ENCODE data around the gene LZTS3.
"Not testable (repeated sequence)": the region's sequence is repeated elsewhere in the genome, so short reads cannot be mapped to it uniquely, and the experiment has no call there.

The LZTS3 gene

DNA sequence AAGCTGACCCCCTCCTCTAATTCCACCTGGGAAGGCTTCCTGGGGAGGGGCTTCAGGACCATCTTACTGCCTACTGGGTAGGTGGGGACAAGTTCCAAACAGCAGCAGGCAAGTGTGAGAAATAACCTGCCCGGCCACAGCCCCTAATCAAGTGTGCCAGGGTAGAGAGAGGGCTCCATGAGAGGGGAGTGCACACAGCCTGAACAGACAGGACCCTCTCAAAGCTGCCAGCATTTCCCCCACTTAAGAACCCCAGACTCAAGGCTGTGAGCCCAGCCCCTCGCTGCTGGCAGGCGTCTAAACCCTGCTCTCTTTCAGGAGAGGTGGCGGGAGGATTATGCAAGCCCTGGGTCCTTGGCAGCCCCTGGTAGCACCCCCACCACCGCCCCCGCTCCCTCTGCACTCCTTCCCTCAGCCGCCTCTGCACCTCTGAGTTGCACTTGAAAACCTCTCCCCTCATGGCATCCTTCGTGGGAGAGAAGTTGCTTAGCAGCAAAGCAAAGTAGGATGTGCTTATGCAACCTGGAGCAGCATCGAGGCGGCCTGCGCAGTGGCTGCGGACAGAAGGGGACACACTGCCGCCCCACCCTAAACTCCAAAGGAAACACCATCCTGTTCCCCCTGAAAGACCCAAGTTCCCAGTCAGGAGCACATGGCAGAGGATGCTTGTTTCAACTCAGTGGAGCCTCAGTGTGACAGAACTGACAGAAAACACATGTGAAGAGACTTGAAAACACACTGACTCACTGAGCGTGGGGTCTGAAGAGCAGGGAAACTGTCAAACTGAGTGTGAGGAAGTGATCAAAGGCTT is 20.7 kb upstream of the LZTS3 start:
- no peak for DNase-seq (ENCODE audit: low read depth, low spot score)
- no peak overlapping the region for H3K27ac ChIP-seq

DNA sequence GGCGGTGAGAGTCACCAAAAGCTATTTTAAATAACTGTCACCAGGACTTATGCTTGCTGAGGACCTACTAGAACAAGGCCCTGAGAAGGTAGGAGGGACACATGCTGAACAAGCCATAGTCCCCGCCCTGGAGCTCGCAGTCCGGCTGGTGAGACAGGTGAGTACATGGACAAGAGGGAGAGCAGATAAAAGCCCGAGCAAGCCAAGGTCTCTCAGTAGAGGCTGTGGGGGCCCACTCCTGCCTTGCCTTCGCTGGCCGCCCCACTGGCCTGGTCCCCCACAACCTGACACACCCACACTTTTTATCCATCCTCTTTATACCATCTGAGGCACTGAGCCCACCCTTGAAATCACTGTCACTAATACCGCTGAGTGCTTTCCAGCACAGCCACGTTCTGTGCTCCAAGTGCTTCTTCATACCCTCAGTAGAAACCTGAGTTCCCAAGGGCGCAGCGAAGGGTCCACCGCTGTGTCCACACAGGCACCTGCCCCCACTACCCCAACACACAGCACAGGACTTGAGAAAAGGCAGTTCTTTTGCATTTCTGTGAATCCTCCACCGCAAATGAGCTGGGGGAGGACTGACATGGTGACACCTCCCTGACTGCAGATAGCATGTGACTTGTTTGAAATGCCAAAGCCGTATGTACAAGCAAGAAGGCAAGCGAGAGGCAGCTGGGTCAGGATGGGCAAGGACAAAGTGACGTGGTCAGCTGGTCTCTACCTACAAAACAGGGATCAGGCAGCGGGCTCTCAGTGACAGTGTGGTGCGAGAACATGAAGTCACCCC is 19.1 kb upstream of the LZTS3 start:
- no peak for DNase-seq (ENCODE audit: low read depth, low spot score)
- H3K27ac ChIP-seq, result no peak overlapping the region

DNA sequence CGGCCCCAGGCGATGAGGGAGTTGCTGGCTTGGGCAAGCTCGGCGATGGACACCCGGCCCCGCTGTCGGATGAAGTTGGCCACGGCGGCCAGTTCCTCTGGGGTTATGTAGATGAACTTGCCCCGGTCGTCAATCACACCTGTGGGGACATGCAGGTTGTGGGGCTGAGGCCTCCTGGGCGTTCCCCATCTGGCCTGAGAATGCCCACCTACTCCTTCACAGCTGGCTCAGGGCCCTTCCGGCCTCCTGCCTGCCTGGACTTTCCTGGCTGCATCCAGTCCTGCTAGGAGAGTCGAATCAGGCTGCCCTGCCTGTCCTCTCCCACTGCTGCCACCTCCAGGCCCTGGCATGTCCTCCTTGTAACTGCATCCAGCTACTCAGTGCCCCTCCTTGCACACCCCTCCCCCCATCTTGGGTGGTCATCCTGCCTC is 17.3 kb upstream of the LZTS3 start:
- H3K27ac ChIP-seq, result no peak overlapping the region
- no peak for DNase-seq (ENCODE audit: low read depth, low spot score)

DNA sequence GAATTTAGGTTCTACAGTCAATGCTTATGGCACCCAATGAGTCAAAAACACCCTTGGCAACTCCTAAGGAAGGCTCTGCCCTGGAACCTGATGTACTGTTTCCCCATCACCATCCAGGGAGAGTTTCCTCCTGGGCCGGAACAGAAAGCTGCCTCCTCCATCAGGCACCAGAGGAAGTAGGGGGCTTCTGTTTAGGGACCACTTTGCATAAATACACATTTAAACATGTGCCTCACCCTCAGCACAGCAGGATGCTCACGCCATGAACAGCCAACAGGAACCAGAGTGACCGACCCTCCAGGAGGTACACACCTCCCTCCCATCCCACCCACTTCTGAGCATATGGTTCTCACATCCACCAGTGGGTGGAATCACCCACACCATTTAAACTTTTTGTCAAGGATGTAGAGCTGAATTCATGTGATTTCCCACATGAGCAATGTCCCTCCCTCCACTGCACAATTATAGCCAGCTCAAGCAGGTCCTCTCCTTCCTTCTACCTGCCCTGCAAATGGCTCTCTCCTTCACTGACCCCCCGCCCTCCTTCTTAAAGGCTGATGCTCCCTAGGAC is 16.3 kb upstream of the LZTS3 start:
- no peak for DNase-seq (ENCODE audit: low read depth, low spot score)
- no peak overlapping the region for H3K27ac ChIP-seq

DNA sequence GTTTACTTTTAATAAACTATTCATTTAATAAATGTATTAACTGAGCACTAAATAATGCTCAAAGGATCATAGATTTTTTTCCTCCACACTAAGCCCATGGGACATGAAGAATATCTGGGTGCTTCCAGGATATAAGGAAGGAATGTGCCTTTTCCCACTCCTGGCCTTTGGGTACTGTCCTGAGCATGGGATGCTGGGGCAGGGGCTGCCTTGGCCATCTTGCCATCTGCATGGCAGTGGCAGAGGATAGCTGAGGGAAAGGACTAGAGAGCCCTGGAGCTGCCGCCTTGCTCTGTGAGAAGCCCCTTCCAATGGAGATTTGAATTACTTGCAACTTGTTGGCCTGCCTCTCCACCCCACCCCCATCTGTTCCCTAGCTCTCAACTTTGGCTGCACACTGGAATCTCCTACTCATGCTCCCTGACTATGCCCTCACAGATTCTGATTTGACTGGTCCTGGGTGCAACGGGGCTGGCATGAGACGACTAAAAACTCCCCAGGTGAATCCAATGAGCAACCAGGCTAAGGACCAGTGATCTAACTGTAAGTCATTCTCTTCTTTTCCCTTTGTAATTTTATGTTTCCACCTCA is 15.6 kb upstream of the LZTS3 start:
- no peak for DNase-seq (ENCODE audit: low read depth, low spot score)
- no peak overlapping the region for H3K27ac ChIP-seq

DNA sequence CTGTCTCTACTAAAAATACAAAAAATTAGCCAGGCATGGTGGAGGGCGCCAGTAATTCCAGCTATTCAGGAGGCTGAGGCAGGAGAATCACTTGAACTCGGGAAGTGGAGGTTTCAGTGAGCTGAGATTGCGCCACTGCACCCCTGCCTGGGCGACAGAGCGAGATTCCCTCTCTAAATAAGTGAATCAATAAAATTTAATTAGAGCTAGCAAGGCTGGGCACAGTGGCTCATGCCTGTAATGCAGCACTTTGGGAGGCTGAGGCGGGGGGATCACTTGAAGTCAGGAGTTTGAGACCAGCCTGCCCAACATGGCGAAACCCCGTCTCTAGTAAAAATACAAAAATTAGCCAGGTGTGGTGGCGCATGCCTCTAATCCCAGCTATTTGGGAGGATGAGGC is 14.5 kb upstream of the LZTS3 start:
- not testable (repeated sequence) for H3K27ac ChIP-seq; DNase-seq (ENCODE audit: low read depth, low spot score)

DNA sequence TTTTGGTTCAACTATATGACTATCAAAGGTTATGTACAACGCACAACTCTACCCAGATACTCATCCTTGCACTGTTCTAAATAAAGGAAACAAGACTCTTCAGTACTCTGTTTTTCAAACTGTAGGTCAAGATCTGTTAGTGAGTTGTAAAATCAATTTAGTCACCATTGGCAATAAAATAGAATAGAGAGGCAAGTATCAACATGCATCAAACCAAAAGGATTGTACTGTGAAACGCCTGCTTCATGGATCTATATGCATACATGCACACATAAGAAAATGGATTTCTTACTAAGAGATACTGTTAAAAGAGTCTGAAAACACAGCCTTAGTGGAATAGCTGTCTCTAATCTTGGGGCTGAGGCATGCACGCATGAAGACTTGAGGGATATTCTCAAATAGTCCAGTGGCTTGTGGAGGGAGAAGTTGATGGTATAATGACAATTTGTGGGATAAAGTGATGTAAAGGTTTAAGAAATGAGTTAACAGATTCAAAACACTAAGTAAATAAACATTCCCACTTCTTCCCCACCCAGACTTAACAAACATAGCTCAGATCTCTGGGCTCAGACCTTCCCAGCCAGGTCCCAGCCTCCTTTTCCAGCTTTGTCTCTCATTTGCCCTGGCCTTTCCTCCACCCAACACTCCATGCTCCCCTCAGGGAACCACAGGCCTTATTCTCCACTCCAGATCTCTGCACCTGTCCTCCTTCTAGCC is 10.7 kb upstream of the LZTS3 start:
- no peak for DNase-seq (ENCODE audit: low read depth, low spot score)

DNA sequence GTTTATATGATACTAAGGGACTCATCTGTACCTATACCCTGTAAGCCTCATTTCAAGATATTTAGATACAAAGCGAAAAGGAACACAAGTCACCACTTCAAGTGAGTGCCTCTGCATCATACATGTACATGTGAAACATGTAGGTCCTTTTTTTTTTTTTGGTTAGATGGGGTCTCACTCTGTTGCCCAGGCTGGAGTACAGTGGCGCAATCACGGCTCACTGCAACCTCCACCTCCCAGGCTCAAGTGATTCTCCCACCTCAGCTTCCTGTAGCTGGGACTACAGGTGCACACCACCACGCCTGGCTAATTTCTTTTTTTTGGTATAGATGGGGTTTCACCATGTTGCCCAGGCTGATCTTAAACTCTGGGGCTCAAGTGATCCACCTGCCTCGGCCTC is 9.1 kb upstream of the LZTS3 start:
- H3K27ac ChIP-seq; DNase-seq (ENCODE audit: low read depth, low spot score): not testable (repeated sequence)

More for the DNA sequence above, 10.7 kb upstream of the LZTS3 start:
- H3K27ac ChIP-seq, result peak overlapping the region; percentile 33

DNA sequence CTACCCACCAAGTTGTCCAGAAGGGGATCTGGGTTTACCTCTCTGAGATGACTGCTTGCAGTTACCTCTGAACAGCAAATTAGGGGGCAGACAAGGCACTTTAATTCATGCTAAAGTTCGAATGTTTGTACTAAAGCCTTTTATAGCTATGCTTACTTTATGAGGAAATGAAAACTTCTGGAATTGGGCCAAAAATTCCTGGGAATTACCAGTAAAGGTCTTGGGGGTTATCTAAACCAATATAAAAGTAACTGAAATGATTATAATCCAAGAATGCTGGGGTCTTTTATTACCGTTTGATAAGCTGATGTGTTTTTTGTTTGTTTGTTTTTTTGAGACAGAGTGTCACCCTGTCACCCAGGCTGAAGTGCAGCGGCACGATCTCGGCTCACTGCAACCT is 7.9 kb upstream of the LZTS3 start:
- DNase-seq (ENCODE audit: low read depth, low spot score), result no peak
- H3K27ac ChIP-seq, result no peak overlapping the region

DNA sequence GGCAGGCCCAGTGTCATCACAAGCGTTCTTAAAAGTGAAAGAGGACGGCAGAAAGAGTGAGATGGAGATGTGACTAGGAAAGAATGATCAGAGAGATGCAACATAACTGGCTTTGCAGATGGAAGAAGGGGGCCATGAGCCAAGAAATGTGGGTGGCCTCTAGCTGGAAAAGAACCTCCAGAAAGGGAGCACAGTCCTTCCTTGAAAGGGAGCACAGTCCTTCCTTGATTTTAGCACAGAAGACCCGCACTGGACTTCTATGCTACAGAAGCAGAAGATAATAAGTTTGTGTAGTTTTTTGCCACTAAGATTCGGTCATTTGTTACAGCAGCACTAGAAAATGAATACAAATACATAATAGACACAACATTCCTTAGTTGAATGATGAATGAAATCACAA is 7.0 kb upstream of the LZTS3 start:
- no peak for DNase-seq (ENCODE audit: low read depth, low spot score)
- no peak overlapping the region for H3K27ac ChIP-seq

DNA sequence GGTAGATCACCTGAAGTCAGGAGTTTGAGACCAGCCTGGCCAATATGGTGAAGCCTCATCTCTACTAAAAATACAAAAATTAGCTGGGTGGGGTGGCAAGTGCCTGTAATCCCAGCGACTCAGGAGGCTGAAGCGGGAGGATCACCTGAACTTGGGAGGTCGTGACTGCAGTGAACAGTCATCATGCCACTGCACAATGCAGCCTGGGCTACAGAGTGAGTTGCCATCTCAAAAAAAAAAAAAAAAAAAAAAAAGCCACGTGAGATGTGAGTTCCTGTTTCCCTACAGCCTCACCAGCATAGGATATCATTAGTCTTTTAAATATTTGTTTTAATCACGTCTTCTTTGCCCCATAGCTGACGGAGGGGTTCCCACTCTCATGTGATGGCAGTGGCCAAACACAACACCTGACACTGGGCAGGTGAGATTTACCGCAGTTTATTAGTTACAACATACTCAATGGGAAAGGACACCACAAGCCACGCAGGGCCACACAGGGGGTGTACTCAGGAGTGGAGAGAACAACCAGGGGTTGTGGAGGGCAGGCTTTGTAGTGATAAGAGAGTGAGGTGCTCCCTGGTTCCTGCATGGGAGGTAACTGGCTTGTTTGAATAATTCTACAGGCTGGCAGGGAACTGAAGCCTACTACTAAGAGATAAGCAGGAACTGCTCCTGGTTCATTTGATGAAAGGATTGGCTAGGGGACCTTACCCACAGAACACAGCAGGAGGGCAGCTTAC is 4.6 kb upstream of the LZTS3 start:
- no peak overlapping the region for H3K27ac ChIP-seq
- no peak for DNase-seq (ENCODE audit: low read depth, low spot score)

DNA sequence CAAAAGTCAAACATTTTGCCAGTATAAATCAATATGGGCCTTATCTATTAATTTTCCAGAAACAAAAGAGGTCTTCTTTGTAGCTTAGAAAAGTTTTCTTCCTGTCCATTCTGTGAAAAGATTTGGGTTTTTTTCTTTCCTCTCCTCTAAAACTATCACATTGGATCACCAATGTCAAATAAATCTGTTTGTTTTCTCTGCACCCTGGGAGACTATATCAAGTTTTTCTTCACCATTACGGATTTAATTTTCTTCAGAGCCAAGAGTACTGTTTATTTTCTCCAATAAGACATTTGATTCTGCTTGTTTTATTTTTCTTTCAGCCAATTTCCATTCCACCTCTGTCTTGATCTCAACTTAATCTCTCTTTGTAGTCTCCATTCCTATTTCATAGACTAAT is 1.9 kb upstream of the LZTS3 start:
- H3K27ac ChIP-seq, result peak overlapping the region; percentile 72
- DNase-seq (ENCODE audit: low read depth, low spot score), result no peak

DNA sequence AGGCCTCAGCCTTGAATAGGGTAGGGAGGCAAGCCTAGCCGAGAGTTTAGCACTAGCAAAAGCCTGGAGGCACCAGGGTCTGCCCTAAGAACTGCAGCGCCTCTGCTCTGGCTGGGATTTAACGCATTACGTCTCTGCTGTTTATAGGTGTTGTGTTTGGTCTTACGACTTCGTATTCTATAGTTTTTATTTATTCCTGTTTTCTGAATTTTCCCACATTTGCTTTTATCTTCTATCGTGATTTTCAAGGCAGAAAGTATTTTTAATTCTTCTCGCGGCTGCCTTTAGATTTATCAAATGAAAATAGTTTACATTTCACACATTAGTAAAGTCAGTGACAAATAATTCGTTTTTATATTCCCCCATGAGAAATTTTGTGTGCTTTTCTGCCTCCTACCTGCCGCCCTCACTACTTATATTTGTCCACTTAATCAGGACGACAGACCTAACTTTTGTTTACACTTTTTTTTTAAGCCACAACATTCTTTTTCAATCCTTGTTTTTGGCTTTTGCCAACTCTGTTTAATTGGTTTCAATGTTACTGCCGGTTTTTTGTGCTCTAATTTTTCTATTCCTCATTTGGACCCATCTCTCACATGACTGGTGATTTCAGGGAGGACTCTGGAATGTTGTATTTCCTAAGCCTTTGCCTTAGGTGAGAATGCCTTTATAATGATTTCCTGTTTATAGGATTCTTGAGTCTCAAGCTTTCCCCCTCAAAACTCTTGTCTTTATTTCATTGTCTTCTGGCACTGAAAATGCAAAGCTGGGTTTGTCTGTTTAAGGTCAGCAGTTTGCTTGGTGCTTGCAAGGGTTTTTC is 1.3 kb upstream of the LZTS3 start:
- peak overlapping the region; percentile 72 for H3K27ac ChIP-seq
- no peak for DNase-seq (ENCODE audit: low read depth, low spot score)

DNA sequence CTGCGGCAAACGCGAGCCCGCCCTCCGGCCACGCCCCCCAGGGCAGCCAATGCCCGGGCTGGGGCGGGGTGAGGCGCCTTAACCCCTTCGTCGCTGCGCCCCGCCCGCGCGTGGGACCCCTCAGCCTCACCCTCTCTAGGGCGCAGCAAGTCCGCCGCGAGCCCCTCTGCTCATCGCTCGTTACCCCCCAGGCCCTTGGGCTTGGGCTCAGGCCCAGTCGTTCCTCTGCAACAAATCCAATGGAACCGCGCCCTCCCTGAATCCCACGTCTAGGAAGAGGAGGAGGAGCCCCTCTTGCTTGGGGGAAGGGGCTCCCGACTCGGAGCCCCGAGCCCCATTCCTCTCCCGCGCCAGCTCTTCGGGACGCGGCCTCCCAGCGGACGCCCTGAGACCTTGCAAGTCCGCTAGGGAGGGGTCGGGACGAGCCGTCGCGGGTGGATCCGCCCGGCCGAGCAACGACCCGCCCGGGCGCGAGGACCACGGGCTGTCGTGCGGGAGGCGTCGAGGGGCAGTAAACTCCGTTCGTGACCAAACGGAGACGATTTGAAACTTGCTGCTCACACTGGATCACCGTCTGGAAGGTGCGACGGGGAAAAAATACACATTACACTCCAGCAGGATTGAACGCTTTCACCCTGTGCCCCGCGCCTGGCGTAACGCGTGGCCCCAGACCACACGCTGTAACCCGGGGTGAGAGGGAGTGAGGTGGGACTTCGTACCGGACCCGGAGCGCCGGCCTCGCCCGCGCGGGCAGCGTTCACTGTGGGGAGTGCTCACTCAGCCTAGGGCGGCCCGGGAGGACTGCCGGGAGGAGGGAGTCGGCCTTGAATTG is 477 bp upstream of the LZTS3 start:
- no peak for DNase-seq (ENCODE audit: low read depth, low spot score)
- peak overlapping the region; percentile 72 for H3K27ac ChIP-seq

DNA sequence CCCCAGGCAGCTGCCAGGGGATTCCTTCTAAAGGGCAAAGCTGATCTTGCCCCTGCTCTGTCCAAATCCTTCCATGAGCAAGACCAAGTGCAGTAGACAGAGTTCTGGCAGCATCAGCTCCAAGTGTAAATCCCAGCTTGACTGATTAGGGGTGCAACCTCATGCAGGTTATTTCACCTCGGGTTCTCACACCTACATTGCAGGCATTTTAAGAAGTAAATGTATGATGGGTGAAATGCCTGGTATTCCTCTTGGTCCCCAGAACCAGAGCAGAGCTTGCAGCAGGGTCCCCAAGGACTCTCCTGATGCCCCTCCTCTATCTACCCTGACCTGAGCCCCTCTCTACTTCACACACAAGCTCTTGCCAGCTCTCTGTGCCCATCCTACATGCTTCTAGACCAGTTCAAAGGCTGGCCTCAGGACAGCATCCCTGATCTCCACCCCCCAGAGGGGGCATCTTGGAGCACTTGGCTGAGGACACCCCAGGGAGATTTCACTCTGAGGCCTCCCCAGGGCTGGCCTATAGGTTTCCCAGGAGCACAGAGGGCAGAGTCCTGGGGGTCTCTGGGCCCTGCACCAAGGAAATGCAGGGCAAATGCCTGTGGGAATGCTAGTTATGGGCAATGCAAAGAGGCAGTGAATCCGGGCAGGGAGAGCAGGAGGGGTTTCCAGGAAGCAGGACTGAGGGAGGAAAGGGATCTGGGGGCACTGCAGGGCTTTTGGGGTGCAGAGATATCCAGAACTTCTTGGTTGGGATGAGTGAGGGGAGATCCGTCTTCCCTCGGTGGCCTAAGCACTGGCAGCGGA is 1.0 kb downstream of the LZTS3 start:
- DNase-seq (ENCODE audit: low read depth, low spot score), result no peak

DNA sequence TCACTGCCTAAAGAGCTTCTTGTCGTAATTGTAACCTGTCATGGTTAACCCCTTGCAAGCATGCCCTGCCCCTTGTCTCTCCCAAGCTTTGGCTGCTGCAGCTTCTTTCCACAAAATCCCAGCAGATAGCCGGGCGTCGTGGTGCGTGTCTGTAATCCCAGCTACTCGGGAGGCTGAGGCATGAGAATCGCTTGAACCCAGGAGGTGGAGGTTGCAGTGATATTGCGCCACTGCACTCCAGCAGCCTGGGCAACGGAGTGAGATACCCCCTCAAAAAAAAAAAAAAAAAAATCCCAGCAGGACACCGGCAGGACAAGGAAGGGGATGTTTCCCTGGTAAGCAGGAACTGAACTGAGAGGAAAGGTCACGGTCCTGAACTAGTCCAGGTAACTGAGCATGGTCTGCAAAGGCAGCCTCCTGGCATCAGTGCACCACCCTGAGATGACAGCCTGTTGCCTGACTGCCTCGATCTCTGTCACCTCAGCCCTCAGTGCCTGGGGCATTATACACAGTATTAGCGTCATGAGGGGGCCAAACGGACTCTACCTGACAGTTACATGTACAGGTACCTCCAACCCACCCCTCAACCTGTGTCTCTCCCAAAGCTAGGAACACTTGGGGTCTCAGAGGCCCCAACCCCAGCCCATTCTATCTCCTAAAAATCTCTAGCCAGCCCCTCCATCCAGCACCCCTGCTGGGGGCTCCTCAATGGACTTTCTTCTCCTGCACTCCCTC is 1.8 kb downstream of the LZTS3 start:
- H3K27ac ChIP-seq, result no peak overlapping the region
- DNase-seq (ENCODE audit: low read depth, low spot score), result no peak

More for the DNA sequence above, 1.0 kb downstream of the LZTS3 start:
- no peak overlapping the region for H3K27ac ChIP-seq

Measured in epithelial cell of prostate (primary cell).